ENCODE measurements around the gene LEP.
"Not testable (repeated sequence)": the region's sequence is repeated elsewhere in the genome, so short reads cannot be mapped to it uniquely, and the experiment has no call there.

The LEP gene

DNA sequence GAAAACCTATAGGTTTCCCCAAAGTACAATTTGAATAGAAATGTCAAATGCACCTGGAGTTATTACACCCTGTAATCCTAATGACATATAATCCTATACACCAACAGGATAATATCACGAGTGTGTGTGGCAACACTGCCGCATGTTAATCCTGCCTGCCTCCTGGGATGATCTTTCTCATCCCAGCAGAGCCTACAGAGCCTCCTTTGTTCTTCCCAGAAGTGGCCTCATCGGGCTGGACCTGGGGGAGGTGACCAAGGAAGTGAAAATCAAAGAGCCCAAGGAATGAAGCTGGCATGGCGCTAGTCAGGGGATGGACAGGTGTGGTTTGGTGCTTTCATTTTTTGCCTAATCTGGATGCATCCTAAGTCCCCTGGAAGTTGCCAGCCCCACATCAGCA, 29.5 kb upstream of the LEP start:
- no peak for DNase-seq

DNA sequence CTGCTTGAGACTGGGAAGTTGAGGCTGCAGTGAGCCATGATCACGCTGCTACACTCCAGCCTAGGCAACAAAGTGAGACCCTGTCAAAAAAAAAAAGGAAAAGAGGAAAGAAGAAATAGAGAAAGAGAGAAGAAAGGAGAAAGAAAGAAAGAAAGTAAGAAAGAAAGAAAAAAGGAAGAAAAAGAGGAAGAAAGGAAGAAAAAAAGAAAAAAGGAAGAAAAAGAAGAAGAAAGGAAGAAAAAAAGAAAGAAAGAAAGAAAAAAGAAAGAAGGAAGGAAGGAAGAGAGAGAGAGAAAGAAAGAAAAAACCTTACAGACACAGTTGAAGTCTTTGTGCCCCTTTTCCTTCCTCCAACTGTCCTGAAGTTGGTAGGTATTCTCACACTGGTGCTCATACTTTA, 26.6 kb upstream of the LEP start:
- no peak for DNase-seq

DNA sequence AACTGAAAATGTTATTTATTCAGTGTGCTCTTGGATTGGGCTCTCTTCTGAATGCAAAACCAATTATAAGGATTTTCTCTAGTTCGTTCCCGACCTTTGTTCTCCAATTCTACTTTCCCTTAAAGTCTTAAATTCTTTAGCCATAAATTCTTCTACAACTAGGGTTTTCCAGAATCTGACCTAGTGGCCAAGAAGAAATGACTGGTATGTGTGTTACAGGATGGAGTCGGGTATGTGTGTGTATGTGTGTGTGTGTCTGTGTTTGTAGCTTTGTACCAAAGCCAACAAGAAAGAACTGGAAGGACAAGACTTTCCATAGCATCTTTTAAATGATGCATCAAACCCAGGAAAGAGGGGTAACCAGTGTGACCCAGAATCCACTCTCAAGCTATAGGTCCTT, 25.8 kb upstream of the LEP start:
- DNase-seq = no peak

DNA sequence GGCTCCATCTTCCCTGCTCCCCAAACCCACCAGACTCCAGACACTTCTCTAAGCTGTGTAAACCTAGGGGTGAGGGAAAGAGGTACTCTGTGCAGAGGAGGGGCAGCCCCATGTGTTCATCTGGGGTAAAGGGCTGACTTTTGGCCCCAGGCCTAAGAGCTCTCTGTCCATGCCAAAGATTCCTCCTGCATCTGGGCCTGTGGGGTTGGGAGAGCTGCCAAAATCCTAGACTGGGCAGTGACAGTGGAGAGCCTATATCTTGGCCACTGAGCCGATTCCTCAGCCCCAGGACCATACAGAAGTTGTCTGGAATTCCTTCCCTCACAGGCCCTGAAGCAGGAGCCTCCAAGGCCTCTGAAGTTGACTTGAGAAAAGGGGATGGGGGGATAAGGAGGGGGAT, 25.3 kb upstream of the LEP start:
- DNase-seq = no peak

DNA sequence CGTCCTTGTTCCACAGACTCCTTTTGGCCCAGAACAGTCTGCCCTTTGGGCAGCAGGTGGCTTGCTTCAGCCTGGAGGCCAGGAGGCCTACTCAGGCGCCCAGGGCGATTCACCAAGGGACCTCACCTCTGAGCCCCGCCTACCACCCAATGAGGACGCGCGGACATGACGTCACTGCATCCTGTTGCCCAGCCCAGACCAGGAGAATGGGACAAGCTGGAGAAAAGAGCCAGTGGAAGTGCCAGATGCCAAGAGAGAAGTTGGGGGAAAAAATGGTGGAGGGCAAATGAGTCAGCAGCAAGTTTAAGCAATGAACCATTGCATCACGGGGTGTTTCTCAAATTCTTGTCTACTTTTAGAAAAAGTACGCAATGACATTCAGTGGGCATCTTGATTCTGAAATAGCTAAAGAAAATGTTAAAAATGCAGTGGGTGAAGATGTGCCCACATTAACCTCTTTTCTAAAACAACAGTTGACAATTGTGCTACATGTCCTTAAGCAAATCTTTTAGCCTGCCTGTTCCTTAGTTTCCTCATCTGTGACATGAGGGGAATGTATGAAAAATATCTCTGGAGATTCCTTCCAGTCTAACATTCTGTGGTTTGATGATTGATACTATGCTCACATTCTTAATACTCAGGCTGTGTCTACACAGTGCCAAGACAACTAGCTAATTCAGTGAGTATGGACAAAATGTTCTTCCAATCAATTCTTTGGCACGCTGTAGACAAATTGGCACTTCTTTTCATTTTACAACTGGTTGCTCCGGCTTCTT, 23.9 kb upstream of the LEP start:
- DNase-seq = no peak

DNA sequence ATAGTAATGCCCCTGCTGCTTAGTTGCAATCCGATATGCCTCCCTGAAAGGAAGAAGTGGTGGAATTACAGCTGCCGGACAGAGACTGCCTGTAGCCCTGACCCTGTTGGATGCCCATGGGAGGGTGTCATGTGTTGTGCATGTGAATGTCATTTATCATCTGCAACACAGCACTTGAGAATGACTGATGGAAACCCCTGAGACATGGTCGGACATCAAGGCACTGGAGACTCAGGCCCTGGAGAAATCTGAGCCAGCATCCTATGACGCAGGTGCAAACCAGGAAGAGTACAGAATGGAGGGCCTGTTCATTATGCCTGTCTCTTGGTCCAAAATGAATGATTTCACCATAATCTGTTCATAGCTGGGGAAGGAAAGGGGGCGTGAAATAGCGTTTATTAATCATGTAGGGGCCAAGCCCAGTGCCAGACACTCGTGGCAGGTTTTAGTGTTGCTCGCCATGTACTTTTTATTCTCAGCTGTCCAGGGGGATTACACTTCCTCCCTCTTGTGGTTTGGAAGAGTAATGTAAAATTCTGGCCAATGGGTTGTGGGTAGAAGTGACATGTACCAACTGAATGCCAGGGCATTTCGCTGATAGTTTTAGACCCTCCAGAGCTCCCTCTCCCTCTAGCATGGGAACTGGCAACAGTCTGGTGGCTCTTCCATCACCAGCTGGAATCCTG, 23.0 kb upstream of the LEP start:
- no peak for DNase-seq

DNA sequence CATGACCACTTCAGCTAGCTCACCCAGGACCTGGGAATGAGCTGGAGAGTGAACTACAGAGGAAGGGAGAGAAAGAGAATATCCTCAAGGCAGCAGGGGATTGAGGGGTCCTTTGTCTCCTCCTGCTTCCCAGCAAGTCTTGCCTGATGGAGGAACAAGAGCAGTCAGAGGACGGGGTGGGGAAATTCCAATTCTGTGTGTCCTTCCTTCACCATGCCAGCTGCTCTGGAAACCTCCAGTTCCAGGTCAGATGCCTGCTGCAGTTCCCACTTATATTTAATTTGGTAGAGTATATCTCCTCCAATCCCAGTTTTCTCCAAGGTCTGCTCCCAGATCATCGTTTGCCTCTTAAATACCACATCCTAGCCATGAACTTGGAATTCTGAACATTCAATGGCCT, 21.4 kb upstream of the LEP start:
- no peak for DNase-seq

DNA sequence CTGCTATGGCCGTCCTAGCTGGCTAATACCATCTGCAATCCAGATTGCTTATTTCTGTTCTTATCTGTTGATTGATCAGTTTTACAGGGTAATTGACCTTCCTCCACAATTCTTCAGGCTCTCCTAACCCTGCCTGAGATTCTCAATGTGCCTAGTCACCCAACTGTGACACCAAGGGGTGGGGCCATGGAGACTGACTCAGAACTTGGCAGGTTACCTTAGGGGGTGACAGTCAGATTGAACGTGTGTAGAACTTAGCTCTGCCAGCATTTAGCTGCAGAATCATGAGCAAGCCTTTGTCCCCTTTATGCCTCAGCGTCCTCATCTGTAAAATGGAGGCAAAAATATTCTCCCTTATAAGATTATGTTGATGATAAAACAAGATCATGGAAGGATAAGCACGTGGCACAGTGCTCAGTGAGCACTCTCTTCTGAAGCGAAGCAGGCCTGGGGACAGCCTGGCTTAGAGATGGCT, 19.1 kb upstream of the LEP start:
- no peak for DNase-seq

DNA sequence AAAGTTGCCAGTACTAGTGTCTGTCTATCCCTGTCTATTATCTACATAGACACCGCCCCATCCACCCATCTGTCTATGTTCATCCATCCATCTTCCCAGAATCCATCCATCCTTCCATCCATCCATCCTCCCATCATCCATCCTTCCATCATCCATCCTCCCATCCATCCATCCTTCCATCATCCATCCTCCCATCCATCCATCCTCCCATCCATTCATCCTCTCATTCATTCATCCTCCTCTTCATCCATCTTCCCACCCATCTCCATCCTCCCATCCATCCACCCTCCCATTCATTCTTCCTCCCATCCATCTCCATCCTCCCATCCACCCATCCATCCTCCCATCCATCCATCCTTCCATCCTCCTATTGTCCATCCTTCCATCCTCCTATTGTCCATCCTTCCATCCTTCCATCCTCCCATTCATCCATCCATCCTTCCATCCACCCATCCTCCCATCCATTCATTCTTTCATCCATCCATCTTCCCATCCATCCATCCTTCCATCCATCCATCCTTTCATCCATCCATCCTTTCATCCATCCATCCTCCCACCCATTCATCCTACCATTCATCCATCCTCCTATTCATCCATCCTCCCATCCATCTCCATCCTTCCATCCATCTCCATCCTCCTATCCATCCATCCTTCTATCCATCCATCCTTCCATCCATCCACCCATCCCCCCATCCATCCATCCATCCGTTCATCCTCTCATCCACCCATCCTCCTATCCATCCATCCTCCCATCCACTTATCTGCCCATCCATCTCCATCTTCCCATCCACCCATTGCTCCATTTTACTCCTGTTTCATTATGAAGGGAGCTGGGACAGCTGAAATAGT, 14.7 kb upstream of the LEP start:
- DNase-seq = no peak

DNA sequence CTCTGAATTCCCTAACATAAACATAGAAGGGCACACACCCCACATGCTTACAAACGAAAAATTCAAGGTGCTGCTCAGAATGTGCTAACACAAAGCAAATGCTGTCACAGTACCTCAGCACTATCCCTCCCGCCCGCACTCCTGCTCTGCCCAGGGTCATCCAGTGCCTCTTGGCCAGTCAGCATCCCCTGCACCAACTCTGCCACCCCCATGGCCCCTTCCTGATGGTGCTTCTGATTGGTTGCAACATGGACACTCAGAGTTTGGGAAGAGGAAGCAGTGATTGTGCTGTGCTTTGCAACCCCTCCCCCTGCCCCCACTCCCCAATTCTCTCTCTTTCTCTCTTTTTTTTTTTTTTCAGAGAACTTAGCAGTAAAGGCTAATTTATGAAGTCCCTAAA, 13.8 kb upstream of the LEP start:
- no peak for DNase-seq

DNA sequence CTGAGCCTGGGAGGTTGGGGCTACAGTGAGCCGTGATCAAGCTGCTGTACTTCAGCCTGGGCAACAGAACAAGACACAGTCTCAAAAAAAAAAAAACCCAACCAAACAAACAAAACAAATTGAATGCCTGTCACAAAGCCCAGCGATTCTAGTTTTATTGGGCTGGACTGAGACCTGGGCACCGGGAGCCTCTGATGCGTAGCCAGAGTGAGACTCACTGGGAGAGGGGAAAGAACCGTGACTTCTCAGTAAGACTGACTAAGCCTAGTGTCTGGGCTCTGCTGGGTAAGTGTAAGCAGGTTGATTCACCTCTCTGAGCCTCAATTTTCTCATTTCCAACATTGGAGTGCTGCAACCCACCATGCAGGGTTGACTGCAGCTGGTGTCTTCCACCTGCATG, 10.1 kb upstream of the LEP start:
- no peak for DNase-seq

DNA sequence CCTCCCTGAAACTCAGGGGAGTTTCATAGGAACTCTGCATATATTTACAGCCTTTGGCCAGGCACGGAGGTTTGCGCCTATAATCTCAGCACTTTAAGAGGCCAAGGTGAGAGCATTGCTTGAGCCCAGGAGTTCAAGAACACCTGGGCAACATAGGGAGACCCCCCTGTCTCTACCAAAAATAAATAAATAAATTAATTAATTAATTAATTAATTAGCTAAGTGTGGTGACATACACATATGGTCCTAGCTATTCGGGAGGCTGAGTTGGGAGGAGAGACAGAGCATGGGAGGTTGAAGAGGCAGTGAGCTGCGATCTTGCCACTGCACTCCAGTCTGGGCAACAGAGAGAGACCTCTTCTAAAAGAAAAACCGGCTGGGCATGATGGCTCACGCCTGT, 9.4 kb upstream of the LEP start:
- no peak for DNase-seq

DNA sequence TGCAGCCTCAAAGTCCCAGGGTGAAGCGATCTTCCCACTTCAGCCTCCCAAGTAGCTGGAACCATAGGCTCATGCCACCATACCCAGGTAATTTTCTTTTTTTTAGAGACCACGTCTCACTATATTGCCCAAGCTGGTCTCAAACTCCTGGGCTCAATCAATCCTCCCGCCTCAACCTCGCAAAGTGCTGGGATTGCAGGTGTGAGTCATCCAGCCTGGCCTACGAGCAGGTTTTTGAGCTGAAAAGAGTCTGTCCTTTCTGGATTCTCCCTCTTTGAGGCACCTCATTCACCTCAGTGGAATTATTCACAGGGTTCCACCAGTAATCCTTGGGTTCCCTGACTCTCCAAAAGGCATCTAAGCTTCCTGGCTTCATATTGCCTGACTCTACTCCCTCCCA, 7.6 kb upstream of the LEP start:
- DNase-seq = no peak

DNA sequence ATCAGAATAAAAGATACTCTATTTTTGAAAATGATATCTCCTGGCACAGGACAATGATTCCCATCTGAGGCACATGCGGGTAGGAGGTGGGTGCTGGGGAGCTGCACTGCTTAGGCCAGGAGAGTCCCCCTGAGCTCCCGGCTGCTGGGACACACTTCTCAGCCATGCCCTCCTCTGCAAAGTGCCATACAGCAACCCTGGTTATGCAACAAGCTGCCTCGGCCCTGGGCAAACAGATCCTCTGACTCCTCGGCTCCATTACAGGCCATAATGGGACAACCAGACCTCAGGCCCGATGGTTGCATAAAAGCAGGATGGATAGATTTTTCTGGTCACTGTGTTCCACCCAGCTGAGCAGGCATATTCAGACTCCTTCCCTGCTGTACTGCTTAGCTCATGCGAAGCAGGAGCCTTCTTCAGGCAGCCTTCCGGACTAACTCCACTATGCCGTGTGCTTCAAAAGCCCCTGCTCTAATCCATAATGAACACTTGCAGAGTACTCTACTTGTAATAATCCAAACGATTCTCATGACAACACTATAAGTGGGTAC, 6.5 kb upstream of the LEP start:
- no peak for DNase-seq

DNA sequence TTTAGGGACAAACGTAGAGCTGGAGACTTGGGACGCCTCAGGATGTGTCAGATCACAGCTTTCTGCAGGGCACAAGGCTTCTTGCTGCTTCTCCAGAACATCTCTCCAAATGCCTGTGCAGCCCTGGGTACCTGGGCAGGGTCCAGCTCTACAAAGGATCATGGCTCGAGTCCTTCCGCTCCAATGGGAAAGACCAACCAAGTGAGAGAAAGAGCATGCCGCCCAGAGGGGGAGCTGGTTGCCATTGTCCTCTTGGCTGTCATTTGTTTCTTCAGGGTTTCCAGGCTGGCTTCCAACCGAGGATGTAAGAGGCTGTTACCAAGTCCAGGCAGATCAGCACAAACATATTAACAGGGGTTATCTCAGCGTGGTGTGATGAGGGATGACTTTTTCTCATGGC, 5.6 kb upstream of the LEP start:
- no peak for DNase-seq

DNA sequence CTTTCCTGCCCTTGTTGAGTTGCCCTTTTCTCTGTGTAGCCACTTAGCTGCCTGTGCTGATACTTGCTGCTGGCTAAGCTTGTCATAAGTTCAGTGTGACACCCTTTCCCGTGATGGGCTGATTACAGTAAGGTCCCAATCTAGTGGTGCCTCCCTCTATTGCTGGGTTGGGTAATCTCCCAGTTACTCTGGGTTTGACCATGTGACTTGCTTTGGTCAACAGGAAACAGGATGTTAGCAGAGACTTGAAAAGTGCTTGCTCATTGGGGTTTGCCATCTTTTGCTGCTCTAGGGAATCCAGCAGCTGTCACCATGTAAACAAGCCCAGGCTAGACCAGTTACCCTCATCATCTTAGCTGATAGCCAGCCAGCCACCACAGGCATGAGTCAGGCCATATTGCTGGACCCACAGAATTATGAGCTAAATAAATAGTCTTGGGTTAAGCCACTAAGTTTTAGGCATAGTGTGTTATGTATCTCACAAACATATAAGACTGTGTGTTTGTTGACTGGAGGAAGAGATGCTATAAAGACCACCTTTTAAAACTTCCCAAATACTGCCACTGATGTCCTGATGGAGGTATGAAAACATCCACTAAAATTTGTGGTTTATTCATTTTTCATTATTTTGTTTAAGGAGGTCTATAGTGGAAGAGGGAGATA, 4.0 kb upstream of the LEP start:
- no peak for DNase-seq

DNA sequence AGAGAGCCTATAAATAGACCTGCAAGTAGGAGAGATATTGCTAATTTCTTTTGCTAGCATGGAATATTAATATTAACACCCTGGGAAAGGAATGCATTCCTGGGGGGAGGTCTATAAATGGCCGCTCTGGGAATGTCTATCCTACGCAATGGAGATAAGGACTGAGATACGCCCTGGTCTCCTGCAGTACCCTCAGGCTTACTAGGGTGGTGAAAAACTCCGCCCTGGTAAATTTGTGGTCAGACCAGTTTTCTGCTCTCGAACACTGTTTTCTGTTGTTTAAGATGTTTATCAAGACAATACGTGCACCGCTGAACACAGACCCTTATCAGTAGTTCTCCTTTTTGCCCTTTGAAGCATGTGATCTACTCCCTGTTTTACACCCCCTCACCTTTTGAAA, 1.9 kb upstream of the LEP start:
- DNase-seq = not testable (repeated sequence)

DNA sequence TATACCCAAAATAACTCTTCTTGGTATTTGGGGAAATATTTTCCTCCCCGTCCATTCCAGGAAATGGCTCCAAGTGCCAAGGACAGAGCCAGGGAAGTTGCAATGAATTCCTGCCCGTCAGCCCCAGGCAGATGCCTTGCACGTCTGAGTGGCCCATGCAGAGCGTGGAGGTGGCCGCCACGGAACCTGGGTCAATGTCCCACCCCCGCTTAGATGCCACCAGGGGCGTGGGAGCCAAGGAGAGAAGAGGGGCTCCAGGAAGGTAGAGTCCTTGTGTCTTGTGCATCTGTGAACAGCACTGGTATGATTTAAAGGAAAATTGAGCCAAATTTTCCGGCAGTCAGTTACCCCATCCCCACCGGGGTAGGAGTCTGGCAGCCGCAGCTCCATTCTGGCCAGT, 1.6 kb downstream of the LEP start:
- no peak for DNase-seq

DNA sequence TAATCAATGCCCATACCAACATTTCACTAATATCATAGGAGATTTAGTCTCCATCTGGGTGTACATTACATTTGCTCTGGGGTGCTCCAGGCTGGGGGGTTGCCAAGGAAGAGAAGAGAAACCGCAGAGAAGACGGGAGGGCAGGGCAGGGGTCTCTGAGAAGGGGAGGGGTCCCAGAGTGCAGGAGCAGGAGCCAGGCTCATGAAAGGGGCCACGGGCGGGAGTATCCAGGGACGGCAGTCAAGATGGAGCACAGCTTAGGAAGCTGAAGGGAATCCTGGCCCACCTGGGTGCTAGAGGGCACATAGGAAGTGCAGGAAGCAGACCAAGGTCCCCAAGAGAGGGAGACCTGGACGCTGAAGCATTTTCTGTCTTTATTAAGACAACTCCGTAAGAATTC, 2.2 kb downstream of the LEP start:
- DNase-seq = no peak

DNA sequence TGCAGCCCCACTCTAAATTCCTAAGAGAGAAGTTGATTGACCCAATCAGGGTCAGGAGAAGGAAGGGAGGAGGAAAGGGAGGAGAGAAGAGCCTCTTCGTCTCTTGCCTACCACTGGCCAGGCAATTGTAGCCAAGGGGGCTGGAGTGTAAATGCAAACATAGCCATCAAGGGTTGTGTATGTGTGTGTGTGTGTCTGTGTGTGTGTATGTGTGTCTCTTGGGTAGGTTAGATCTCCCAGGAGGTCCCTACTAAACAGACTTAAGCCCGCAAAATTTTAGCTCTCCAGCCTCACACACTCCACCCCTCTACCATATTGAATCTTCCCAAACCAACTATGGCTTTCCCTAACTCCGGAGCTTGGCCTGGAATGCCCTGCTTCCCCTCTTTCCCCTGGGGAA, 3.8 kb downstream of the LEP start:
- no peak for DNase-seq

DNA sequence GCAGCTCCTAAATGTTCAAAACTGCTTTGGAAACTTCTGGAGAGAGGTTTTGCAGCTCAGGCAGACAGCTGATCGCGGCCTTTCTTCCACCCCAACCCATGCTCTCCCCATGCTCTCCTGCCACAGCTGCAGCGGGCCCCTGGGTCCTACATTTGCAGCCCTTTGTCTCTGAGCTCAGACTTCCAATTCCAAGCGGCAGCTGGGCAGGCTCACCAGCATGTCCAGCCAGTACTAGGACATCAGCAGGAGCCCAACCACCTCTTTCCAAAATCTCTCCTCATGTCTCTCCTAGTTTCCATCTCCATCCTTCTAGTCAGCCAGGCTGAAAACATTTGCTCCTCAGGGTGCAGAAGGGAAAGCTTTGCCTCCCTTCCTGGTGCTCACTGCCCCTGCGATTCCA, 6.0 kb downstream of the LEP start:
- no peak for DNase-seq

DNA sequence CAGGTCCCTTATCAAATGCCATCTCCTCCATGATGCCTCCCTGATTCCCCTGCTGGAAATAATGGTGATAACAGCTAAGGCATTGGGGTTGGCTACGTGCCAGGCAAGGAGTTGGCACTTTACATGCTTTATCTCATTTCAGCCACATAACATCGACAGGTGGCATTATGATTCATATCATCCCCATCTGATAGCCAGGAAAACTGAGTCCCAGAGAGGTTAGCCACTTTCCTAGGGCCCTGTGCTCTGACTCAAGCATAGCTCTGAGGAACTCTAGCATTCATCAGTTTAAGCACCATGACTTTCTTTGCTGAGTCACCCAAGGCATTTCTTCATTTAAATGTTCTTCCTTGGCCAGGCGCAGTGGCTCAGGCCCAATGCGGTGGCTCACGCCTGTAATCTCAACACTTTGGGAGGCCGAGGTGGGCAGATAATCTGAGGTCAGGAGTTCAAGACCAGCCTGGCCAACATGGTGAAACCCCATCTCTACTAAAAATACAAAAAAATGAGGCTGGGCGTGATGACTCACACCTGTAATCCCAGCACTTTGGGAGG, 6.6 kb downstream of the LEP start:
- DNase-seq = no peak

DNA sequence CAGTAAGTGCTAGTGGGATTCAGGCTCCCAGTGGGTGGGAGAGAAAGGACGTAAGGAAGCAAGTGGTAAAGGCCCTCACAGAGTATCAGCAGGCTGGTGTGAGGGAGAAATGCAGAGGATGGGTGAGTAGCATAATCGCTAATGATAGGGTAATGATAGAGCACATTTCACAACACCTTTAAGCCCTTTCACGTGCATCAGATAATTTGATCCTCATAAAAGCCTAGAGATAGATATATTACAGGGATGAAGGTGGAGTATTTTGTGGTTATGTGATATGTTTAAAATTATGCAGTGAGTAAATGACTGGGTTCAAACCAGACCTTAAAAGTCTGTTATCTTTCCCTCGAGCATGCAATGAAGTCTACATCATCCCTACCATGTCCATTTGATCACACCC, 10.3 kb downstream of the LEP start:
- no peak for DNase-seq

Data from CD4-positive, alpha-beta T cell treated with Interleukin-17A for 4 hours (primary cell).